A204.1 (cell line): ENCODE data around the gene ZDHHC22.
A peak's percentile ranks its signal among the peaks of the same experiment; 100 is the strongest.

Experiments
- FAIRE-seq: peaks from 2 replicates; lab custom pipeline; 2012; peaks lifted over from hg19 to GRCh38; lab: Jason Lieb, UNC

The ZDHHC22 gene

GRCh38 chr14:77157740-77158139 is 16.1 kb upstream of the ZDHHC22 start:
- no peak for FAIRE-seq

GRCh38 chr14:77155083-77155482 is 13.5 kb upstream of the ZDHHC22 start:
- FAIRE-seq: no peak

DNA sequence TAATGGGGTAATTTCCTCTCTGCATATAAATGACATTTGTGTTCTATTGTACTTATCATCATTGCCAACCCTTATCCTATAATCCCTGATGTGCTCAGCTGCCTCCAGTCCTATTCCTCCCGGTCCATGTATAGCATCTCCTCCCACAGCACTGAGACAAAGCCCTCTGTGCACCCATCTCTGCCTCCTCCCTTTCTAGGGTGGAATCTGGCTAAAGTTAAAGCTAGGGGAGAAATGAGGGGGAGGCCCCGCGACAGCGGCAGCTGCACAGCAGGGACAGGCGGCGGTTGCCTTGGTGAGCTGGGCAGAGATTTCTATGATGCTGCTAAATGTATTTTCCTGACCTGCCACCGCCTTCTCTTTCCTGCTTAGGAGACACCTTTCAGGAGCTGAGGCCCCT is 12.8 kb upstream of the ZDHHC22 start:
- FAIRE-seq: no peak

DNA sequence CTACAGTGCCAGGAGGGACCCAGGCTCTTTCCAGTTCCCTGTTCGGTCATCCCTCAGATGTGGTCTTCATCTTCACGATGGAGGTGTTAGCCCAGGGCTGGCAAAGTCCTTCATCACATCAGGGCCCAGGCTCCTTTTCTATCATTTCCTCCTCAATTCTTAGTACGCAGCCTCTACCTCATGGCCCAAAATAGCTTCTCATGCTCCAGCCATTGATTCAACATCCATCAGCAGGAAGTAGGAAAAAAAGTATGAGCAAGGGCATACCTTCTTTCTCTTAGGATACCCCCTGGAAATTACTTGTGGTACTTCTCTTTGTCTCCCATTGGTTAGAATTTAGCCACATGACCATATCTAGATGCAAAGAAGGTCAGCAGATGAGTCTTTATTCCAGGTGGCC is 12.2 kb upstream of the ZDHHC22 start:
- no peak for FAIRE-seq

DNA sequence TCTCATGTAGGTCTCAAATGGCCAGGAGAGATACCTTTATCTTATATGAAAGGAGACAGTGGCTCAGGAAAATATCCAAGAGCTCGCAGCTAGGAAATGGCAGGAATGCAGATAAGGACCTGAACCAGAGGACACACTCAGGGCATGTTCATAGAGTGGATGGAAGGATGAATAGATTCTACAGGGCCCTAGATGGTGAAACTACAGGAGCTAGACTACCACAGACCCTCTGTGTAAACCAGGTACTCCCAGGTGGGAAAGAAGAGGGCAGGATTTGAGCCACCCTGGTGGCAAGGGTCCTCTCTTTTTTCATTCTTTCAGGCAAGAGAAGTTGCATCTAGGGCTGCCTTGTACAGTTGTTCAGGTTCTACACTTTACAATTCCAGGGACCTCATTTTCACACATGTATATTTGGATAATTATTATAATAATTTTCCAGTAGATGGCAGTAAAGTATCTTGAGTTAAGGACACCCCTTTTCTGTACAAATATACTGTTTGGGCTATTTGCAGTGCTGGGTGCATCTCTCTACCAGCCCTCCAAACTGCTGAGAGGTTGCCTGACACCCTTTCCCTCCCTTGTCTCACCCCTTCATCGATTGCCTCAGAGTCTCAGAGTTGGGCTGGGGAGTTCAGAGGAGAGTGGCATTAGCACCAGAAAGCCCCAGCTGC is 10.5 kb upstream of the ZDHHC22 start:
- peak; percentile 68 for FAIRE-seq

DNA sequence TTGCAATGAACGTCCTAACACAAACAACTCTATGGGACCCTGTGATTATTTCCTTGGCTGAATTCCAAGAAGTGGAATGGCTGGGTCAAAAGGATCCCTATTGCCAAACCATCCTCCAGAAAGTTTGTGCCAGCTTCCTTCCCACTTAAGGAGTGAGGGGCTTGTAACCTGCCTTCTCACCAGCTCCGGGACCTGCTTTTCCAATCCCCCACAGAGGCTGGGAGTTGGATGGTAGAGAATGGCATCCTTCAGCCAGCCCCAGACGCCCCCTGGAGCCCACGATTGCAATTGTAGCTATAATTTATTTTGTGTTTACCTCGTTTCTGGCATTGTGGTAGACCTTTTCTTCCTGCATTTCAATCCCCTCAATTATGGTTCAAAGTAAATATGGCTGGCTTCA is 9.7 kb upstream of the ZDHHC22 start:
- FAIRE-seq: no peak

GRCh38 chr14:77148510-77149231 is 7.1 kb upstream of the ZDHHC22 start:
- no peak for FAIRE-seq

GRCh38 chr14:77145975-77146740 is 4.6 kb upstream of the ZDHHC22 start:
- FAIRE-seq: no peak

GRCh38 chr14:77144412-77145115 is 3.0 kb upstream of the ZDHHC22 start:
- FAIRE-seq: no peak

- FAIRE-seq: no peak
These were observed 1.5 kb upstream of the ZDHHC22 start for GRCh38 chr14:77143071-77143470.

DNA sequence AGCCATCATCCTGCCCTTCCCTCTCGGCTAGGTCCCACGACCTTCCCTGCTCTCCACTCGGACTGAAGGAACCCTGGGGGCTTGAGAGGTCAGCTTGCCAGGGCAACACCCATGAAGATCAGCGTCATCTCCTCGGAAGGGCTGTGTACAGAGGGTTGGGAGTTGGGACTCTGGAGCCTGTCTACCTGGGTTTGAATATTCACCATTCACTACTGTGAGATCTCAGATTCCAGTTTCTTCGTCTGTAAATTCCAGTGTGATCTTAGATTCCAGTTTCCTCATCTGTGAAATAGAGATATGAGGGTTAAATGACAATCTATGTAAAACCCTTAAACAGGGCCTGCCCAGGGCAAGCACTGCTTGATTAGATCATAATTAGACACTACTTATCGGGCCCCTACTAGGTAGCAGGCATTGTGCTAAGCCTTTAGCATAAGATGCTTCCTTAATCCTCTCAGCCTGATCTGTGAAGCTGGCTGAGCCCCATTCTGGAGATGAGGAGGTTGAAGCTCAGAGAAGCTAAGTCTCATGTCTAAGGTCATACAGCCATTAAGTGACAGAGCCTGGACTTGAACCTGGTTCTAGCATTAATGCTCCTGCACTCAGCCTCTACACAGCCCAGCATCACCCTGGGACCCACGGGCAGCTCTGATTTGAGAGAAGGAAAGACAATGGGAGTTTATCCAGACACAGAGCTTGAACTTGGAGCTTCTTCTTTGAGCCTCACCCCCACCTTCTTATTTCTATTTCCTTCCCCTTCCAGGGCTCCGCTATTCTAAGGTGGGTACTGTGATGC is 612 bp upstream of the ZDHHC22 start:
- FAIRE-seq: no peak

DNA sequence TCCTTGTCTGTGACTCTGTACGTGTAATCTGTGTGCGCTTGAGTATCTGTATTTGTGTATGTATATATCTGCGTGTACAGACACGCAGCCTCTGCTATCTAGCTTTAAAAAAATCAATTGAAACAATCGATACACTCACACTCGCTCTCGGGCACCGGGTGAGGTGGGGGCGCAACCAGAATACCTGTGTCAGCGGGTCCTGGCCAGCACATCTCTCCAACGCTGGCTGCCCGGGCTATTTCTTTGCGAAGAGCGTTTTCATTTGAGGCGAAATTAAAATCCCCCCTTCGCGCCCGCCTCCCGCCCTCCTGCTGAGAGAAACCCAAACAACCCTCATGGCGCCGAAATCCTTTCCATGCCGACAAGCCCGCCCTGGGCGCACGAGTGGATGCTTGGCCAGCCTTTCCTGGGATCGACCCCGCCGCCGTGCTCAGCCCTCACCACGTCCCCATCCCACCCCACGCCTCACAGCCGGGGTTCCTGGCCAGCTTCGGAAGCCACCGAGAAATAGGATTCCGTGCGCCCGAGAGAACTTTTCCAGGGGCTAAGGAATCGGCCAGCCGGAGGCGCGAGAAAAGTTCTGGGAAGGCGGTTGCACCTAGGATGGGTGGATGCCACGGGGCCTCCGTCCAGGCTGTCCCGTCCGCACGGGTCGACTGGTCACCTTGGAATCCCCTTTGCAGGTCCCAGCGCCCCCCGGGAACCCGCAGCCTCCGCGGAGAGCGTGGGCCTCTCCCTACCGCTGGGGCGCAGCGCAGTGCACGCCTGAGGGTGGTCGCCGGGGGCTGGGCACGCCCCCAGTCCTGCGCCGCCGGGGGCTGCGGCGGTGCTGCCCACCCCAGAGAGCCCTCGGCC is 1.0 kb downstream of the ZDHHC22 start:
- FAIRE-seq: no peak

GRCh38 chr14:77139540-77140358 is 1.8 kb downstream of the ZDHHC22 start:
- no peak for FAIRE-seq

GRCh38 chr14:77139022-77139421 is 2.6 kb downstream of the ZDHHC22 start:
- no peak for FAIRE-seq

DNA sequence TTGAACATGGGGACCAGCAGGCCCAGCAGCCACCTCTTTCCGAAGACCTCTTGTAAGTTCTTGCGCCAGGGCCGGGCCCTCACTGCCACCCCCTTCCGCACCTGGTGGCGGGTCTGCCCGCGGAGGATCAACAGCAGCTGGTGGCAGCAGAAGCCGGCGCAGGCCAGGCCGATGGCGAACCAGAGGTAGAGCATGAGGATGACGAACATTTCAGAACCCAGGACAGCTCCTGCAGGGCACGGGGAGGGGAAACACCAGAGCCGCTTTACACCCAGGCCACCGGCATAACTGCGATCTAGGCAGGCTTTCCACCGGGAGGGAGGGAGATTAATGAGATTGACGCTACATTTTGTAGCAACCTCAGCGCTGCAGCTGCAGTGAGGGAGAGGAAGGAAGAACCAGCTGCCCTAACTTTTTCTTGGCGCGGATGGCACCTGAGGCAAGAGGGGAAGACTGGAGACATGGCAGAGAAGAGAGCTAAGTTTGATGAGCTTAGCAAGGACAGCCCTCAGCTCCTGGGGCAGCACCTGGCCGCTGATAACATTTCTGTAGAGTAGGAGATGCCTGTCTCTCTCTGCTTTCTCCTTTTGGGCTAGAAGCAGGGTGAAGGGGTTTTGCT is 7.8 kb downstream of the ZDHHC22 start:
- no peak for FAIRE-seq

DNA sequence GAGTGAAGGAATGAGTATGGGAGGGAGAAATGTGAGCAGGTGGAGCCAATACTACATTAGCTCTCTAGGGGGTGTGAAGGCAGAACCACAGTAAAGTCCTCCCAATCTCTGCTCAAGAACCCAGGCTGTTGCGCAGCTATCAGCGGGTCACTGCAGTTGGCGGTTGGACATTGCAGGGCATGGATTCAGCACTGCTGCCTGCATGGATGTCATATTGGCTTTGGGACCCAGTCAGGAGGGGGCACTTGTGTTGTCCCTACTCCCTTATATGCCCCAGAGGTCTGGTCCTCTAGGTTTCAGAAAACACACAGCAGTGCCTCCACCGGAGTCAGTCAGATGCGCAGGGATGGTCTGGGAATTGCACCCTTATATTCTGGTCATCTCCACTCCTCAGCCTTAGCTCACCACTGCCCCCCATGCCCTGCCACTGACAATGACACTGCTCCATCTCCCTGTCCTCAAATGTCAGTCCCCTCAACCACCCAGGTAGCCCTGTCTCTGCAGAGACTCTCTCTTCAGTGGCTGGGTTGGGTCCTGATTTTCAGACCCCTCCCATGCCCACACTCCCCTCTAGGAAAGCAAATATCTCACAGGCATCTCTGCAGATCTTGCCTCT is 9.6 kb downstream of the ZDHHC22 start:
- no peak for FAIRE-seq

GRCh38 chr14:77131206-77131605 is 10.4 kb downstream of the ZDHHC22 start:
- no peak for FAIRE-seq

GRCh38 chr14:77130386-77130785 is 11.2 kb downstream of the ZDHHC22 start:
- no peak for FAIRE-seq

DNA sequence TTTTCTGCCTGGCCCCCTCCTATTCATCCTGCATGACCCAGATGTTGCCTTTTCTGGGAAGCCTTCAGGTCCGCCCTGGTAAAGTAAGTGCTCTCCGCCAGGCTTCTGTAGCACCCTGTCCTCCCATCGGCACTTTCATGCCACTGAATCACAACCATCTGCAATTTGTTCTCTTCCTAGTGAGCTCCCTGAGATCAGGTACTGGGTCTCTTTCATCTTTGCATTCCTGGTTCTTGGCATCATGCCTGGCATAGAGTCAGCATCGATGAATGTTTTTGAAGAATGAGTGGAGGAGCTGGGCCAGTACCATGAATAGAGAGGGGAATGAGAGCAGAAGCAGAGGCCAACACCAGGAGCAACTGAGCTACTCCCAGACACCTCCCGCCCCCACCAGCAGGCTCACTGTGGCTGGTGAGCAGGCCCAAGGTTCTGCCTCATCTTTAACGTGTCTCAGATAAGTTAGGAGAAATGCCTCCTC is 13.1 kb downstream of the ZDHHC22 start:
- no peak for FAIRE-seq
